ENCODE results near the gene ABCD1. TPM values are rescaled to one million over a fixed set of nuclear protein-coding genes. Genes with fewer than 3 reads are reported as not detected.
A peak's percentile ranks its signal among the peaks of the same experiment; 100 is the strongest.

ABCD1 gene
- total RNA-seq, 1 experiment from 2014 or later: 86.6 TPM

DNA sequence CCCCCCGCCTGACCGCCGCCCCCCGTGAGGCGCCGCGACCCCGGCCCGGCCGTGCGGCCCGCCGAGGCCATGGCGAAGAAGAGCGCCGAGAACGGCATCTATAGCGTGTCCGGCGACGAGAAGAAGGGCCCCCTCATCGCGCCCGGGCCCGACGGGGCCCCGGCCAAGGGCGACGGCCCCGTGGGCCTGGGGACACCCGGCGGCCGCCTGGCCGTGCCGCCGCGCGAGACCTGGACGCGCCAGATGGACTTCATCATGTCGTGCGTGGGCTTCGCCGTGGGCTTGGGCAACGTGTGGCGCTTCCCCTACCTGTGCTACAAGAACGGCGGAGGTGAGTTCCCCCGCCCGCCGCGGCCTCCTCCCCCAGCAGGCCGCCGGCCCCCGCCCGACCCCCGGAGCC lies 36.1 kb upstream of the ABCD1 start:
- ChIA-PET CTCF (no interaction called here), POLR2A (no interaction called here)
- Histone ChIP-seq H3K27ac (ENCODE audit: low read length) (no peak overlapping the region), H3K36me3 (ENCODE audit: control insufficient read depth, insufficient read depth, low read length) (no peaks in the 10 kb centered on the region), H3K9me3 (ENCODE audit: control insufficient read depth, insufficient read depth, low read depth, low read length) (no peaks in the 10 kb centered on the region), H3K4me1 (ENCODE audit: control insufficient read depth, insufficient read depth, low read length) (peaks cover 30% of the 10 kb centered on the region), H3K27me3 (ENCODE audit: control insufficient read depth, insufficient read depth, low read length) (no peaks in the 10 kb centered on the region), H3K4me3 (ENCODE audit: low read depth in 2 of 2, low read length in 2 of 2) (peak overlapping the region; percentile 48 to 50)
- TF ChIP-seq TCF7L2 (IDR thresholded peaks at IDR 0.05; ENCODE audit: low read depth, low read length): no peak
- TF ChIP-seq, protein P1, sequence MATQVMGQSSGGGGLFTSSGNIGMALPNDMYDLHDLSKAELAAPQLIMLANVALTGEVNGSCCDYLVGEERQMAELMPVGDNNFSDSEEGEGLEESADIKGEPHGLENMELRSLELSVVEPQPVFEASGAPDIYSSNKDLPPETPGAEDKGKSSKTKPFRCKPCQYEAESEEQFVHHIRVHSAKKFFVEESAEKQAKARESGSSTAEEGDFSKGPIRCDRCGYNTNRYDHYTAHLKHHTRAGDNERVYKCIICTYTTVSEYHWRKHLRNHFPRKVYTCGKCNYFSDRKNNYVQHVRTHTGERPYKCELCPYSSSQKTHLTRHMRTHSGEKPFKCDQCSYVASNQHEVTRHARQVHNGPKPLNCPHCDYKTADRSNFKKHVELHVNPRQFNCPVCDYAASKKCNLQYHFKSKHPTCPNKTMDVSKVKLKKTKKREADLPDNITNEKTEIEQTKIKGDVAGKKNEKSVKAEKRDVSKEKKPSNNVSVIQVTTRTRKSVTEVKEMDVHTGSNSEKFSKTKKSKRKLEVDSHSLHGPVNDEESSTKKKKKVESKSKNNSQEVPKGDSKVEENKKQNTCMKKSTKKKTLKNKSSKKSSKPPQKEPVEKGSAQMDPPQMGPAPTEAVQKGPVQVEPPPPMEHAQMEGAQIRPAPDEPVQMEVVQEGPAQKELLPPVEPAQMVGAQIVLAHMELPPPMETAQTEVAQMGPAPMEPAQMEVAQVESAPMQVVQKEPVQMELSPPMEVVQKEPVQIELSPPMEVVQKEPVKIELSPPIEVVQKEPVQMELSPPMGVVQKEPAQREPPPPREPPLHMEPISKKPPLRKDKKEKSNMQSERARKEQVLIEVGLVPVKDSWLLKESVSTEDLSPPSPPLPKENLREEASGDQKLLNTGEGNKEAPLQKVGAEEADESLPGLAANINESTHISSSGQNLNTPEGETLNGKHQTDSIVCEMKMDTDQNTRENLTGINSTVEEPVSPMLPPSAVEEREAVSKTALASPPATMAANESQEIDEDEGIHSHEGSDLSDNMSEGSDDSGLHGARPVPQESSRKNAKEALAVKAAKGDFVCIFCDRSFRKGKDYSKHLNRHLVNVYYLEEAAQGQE (IDR thresholded peaks at IDR 0.05; ENCODE audit: insufficient read depth in 1 of 2, low read depth in 2 of 2, low read length in 1 of 2): no peak
- TF ChIP-seq, protein P2, sequence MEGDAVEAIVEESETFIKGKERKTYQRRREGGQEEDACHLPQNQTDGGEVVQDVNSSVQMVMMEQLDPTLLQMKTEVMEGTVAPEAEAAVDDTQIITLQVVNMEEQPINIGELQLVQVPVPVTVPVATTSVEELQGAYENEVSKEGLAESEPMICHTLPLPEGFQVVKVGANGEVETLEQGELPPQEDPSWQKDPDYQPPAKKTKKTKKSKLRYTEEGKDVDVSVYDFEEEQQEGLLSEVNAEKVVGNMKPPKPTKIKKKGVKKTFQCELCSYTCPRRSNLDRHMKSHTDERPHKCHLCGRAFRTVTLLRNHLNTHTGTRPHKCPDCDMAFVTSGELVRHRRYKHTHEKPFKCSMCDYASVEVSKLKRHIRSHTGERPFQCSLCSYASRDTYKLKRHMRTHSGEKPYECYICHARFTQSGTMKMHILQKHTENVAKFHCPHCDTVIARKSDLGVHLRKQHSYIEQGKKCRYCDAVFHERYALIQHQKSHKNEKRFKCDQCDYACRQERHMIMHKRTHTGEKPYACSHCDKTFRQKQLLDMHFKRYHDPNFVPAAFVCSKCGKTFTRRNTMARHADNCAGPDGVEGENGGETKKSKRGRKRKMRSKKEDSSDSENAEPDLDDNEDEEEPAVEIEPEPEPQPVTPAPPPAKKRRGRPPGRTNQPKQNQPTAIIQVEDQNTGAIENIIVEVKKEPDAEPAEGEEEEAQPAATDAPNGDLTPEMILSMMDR (IDR thresholded peaks at IDR 0.05): no peak
- no peak for TF ChIP-seq POLR2AphosphoS5 (IDR thresholded peaks at IDR 0.05; ENCODE audit: low read depth, low read length)
- no peak for TF ChIP-seq SIN3A (IDR thresholded peaks at IDR 0.05; ENCODE audit: borderline replicate concordance, insufficient read depth, low read depth, low read length)
- intact Hi-C loops (cut with micrococcal nuclease; ENCODE audit: unreplicated experiment): no loop called here
- DNase-seq (ENCODE audit: low read depth, low spot score) (no peak), ATAC-seq (no peak)
- BruUV-seq (replicated peaks): no TSS peak
- in situ Hi-C loops (cut with HindIII; ENCODE audit: low pct_unique_long_range_greater_than_20kb, low sequenced_read_pairs): no loop called here

DNA sequence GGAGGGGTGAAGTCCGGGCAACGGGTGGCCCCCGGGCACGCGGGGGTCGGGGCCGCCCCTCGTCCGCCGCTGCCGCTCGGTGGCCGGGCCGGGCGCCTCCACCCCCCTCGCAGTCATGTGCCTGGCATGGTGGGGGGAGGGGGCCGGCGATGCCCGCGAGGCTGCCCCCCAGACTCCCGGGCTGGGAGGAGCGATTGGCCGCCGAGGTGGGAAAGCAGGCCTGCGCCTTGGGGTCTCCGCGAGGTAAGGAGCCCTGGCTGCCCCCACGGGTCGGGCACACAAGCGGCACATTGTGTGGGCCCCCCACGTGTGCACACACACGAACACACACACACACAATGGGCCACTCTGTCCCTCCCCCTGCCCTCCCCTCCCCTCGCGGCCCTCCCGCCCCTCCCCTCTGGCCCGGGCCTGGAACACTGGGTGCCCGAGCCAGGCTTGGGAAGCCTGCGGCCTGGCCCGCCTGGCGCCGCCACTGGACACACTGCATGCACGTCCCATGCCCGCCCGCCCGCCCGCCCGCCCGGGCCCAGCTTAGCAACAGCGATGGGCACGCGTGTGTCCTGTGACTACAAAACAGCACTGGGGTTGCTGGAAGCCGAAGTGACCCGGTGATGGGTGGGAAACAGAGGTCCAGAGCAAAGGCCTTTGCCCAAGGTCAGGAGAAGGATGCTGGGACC lies 35.6 kb upstream of the ABCD1 start:
- TF ChIP-seq TCF7L2 (IDR thresholded peaks at IDR 0.05; ENCODE audit: low read depth, low read length) (no peak), SIN3A (IDR thresholded peaks at IDR 0.05; ENCODE audit: borderline replicate concordance, insufficient read depth, low read depth, low read length) (no peak), POLR2AphosphoS5 (IDR thresholded peaks at IDR 0.05; ENCODE audit: low read depth, low read length) (no peak)
- ChIA-PET POLR2A (no interaction called here), CTCF (interaction anchor here (1.0 kb wide), 1 partner anchor 80 kb away, joined by 8 read pairs; no protein-coding TSS in a partner anchor)
- DNase-seq (ENCODE audit: low read depth, low spot score): no peak
- ATAC-seq: peak; percentile 46
- BruUV-seq (replicated peaks): no TSS peak
- 0 out of 2 replicates have a peak overlapping the region, but pooled peaks have one; percentile 29 for H3K27ac ChIP-seq (ENCODE audit: low read length)
- H3K4me3 ChIP-seq (ENCODE audit: low read depth in 2 of 2, low read length in 2 of 2): peak overlapping the region; percentile 50 to 52
- intact Hi-C loops (cut with micrococcal nuclease; ENCODE audit: unreplicated experiment): no loop called here
- no peaks in the 10 kb centered on the region for H3K9me3 ChIP-seq (ENCODE audit: control insufficient read depth, insufficient read depth, low read depth, low read length)
- H3K27me3 ChIP-seq (ENCODE audit: control insufficient read depth, insufficient read depth, low read length): no peaks in the 10 kb centered on the region
- peaks cover 30% of the 10 kb centered on the region for H3K4me1 ChIP-seq (ENCODE audit: control insufficient read depth, insufficient read depth, low read length)
- H3K36me3 ChIP-seq (ENCODE audit: control insufficient read depth, insufficient read depth, low read length): no peaks in the 10 kb centered on the region
- in situ Hi-C loops (cut with HindIII; ENCODE audit: low pct_unique_long_range_greater_than_20kb, low sequenced_read_pairs): no loop called here

Data from Panc1 (cell line).